ENCODE data around the gene FBXO30. TPM values are rescaled to one million over a fixed set of nuclear protein-coding genes. Genes with fewer than 3 reads are reported as not detected.

The FBXO30 gene
- total and polyA plus RNA-seq, 7 donors, result 11.2 to 75.4 (median 17.8) TPM

DNA sequence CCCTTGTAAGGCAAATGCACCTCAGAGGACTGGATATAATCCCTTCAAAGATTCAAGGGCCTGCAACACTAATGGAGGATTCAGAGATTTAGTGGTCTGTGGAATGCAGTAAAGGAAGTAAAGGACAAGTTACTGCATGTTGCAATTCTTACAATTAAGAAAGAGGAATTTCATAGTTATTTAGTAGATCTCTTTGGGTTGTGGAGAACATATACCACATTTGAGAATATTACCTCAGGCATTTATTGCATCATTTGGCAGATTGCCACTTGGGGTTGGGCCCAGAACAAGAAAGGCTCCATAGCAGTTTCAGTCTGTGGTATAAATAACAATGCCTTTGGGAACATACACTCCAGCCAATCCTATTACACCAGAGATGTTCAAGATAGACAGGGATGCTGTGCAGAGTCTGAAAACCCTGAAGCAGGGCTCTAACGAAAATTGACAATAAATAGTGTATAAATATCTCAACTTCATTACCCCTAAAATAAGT lies 58.4 kb downstream of the FBXO30 start:
- DNase-seq, result peak in 1 of 2 donors; percentile 16
- 26 to 37% (median 30%) methylated on average over 1 of the region's 1 CpG for WGBS, 3 donors

DNA sequence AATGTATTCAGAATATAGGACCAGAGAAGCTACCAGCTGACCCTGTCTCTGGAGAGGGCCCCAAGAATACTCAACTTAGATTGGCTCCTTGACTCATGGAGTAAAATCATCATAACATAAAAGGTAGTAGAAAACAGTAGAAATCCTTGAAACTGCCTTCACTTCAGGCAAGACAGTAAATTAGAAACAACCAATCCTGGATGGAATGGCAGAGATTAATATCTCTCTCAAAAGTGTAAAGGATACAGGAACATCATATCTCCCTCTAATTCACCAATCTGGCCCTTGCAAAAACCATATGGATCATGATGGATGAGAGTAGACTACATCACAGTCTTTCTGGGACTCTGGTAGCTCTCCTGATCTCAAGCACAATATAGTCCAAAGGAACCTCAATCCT lies 58.9 kb downstream of the FBXO30 start:
- Histone ChIP-seq H3K4me1 (no peaks in the 10 kb centered on the region), H3K9me3 (no peaks in the 10 kb centered on the region), H3K27me3 (ENCODE audit: insufficient read depth in 3 of 3, low read length in 2 of 3) (no peaks in the 10 kb centered on the region), H3K27ac (no peak overlapping the region), H3K4me3 (no peak overlapping the region), H3K36me3 (ENCODE audit: insufficient read depth in 1 of 2, low read depth in 1 of 2) (no peaks in the 10 kb centered on the region)
- intact Hi-C loops (cut with DNase I), result no loop called here
- DNase-seq, result no peak
- TF ChIP-seq, protein P1, sequence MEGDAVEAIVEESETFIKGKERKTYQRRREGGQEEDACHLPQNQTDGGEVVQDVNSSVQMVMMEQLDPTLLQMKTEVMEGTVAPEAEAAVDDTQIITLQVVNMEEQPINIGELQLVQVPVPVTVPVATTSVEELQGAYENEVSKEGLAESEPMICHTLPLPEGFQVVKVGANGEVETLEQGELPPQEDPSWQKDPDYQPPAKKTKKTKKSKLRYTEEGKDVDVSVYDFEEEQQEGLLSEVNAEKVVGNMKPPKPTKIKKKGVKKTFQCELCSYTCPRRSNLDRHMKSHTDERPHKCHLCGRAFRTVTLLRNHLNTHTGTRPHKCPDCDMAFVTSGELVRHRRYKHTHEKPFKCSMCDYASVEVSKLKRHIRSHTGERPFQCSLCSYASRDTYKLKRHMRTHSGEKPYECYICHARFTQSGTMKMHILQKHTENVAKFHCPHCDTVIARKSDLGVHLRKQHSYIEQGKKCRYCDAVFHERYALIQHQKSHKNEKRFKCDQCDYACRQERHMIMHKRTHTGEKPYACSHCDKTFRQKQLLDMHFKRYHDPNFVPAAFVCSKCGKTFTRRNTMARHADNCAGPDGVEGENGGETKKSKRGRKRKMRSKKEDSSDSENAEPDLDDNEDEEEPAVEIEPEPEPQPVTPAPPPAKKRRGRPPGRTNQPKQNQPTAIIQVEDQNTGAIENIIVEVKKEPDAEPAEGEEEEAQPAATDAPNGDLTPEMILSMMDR (IDR thresholded peaks at IDR 0.05), result no peak
- ATAC-seq, result no peak

More for the DNA sequence above, 58.4 kb downstream of the FBXO30 start:
- H3K27me3 ChIP-seq (ENCODE audit: insufficient read depth in 3 of 3, low read length in 2 of 3), result no peaks in the 10 kb centered on the region
- no peaks in the 10 kb centered on the region for H3K9me3 ChIP-seq
- TF ChIP-seq, protein P1 (IDR thresholded peaks at IDR 0.05), result no peak
- no peak overlapping the region for H3K4me3 ChIP-seq
- peak in 2 of 4 donors; percentile 64 to 66 for ATAC-seq
- no peaks in the 10 kb centered on the region for H3K36me3 ChIP-seq (ENCODE audit: insufficient read depth in 1 of 2, low read depth in 1 of 2)
- no peak overlapping the region for H3K27ac ChIP-seq
- peaks cover 1% of the 10 kb centered on the region for H3K4me1 ChIP-seq
- intact Hi-C loops (cut with DNase I), result no loop called here

DNA sequence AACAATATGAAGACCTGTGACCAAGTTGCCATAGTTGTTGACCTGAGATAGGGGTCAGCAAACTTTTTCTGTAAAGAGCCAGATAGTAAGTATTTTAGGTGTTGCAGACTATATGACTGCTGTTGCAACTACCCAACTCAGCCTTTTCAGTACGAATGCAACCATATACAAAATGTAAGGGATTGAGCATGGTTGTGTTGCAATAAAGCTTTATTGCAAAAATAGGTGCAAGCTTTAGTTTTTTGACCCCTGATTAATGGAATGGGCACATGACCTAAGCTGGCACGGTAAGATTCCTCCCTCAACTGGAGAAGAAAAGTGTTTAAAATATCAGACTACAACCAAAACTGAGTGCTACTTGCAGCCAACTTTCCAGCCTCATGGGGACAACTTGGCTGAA lies 62.0 kb downstream of the FBXO30 start:
- H3K36me3 ChIP-seq (ENCODE audit: insufficient read depth in 1 of 2, low read depth in 1 of 2), result no peaks in the 10 kb centered on the region
- 67 to 72% (median 68%) methylated on average over 2 of the region's 2 CpGs for WGBS, 3 donors
- peaks cover 8% of the 10 kb centered on the region for H3K4me1 ChIP-seq
- H3K9me3 ChIP-seq, result peaks cover 7% of the 10 kb centered on the region
- H3K27me3 ChIP-seq (ENCODE audit: insufficient read depth in 3 of 3, low read length in 2 of 3), result no peaks in the 10 kb centered on the region
- no peak overlapping the region for H3K4me3 ChIP-seq
- intact Hi-C loops (cut with DNase I), result no loop called here
- no peak overlapping the region for H3K27ac ChIP-seq
- TF ChIP-seq, protein P1 (IDR thresholded peaks at IDR 0.05), result no peak
- ATAC-seq (no peak), DNase-seq (no peak)

DNA sequence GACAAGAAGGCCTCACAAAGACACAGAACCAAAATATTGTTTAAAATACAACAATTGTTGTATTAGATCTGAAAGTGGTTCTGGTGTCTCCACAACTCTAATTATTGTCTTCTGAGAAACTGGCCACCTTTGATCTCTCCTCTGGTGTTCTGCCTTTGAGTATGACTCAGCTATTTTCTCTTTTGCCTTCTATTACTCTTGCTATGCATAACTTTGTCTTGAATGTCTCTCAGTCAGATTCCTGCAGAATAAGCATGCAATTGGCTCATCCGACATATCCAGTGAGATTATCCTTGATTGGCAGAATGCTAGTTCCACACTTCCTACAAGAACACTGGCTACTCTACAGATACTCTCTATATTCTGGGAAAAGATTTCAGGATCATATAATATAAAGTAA lies 65.0 kb downstream of the FBXO30 start:
- TF ChIP-seq, protein P1 (IDR thresholded peaks at IDR 0.05), result no peak
- WGBS, 3 donors, result 20 to 42% (median 23%) methylated on average over 1 of the region's 1 CpG
- no peaks in the 10 kb centered on the region for H3K36me3 ChIP-seq (ENCODE audit: insufficient read depth in 1 of 2, low read depth in 1 of 2)
- DNase-seq (no peak), ATAC-seq (peak; percentile 68 to 80 (median 75))
- no peak overlapping the region for H3K4me3 ChIP-seq
- intact Hi-C loops (cut with DNase I), result no loop called here
- H3K27ac ChIP-seq, result peak overlapping the region; percentile 24
- peaks cover 11% of the 10 kb centered on the region for H3K9me3 ChIP-seq
- no peaks in the 10 kb centered on the region for H3K27me3 ChIP-seq (ENCODE audit: insufficient read depth in 3 of 3, low read length in 2 of 3)
- peaks cover 8% of the 10 kb centered on the region for H3K4me1 ChIP-seq

DNA sequence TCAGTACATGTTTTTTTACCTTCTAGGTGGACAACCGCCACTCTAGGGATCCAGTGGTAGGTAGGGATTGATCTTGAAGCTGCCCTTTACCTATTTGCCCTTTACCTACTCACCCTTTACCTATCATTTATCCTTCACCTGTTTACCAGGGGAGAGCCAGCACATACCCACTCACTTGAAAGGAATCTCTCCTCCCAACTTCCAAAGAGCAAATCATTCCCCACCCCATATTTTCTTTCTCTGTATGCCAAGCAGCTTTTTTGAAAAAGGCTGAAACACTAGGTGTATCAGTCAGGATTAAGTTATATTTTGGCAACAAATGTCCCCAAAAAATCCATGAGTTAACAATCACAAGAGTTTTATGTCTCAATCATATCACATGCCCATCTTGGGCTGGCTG lies 68.7 kb downstream of the FBXO30 start:
- Histone ChIP-seq H3K4me3 (no peak overlapping the region), H3K9me3 (peaks cover 11% of the 10 kb centered on the region), H3K4me1 (peaks cover 8% of the 10 kb centered on the region), H3K27me3 (ENCODE audit: insufficient read depth in 3 of 3, low read length in 2 of 3) (no peaks in the 10 kb centered on the region), H3K36me3 (ENCODE audit: insufficient read depth in 1 of 2, low read depth in 1 of 2) (no peaks in the 10 kb centered on the region), H3K27ac (no peak overlapping the region)
- 88 to 100% (median 96%) methylated on average over 1 of the region's 1 CpG for WGBS, 3 donors
- no peak for ATAC-seq
- intact Hi-C loops (cut with DNase I), result no loop called here
- TF ChIP-seq, protein P1 (IDR thresholded peaks at IDR 0.05), result no peak
- no peak for DNase-seq

All from psoas muscle (tissue), 8 donors.